GM19463 (cell line): ENCODE results near the gene ARMC3.
"Not testable (repeated sequence)": the region's sequence is repeated elsewhere in the genome, so short reads cannot be mapped to it uniquely, and the experiment has no call there.

Source experiments
- ATAC-seq: cut with Tn5 transposase; IDR thresholded peaks from one replicate; pipeline ENCODE4 v1.9.1; 2021; ENCODE audit warnings: mild to moderate bottlenecking, moderate library complexity; ENCODE audit not compliant: unreplicated experiment

ARMC3 gene

DNA sequence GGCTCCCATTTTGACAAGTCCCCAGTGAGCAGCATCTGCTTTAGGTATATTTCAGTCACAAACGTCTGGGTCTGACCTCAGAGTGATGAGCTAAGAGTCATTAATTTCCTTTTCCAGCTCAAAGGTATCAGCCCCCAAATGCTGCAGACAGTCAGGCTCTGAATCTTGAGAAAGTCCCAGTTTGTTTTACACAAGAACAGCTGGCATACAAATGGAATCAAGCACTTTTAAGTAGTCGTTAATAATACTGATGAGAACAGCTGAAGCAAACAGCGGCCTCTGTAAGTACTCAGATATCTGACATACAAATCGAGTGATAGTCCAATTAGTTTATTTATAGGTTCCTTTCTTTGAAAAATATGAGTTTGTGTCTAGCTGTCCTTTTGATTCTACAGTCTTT, 118.2 kb downstream of the ARMC3 start:
- no peak for ATAC-seq

DNA sequence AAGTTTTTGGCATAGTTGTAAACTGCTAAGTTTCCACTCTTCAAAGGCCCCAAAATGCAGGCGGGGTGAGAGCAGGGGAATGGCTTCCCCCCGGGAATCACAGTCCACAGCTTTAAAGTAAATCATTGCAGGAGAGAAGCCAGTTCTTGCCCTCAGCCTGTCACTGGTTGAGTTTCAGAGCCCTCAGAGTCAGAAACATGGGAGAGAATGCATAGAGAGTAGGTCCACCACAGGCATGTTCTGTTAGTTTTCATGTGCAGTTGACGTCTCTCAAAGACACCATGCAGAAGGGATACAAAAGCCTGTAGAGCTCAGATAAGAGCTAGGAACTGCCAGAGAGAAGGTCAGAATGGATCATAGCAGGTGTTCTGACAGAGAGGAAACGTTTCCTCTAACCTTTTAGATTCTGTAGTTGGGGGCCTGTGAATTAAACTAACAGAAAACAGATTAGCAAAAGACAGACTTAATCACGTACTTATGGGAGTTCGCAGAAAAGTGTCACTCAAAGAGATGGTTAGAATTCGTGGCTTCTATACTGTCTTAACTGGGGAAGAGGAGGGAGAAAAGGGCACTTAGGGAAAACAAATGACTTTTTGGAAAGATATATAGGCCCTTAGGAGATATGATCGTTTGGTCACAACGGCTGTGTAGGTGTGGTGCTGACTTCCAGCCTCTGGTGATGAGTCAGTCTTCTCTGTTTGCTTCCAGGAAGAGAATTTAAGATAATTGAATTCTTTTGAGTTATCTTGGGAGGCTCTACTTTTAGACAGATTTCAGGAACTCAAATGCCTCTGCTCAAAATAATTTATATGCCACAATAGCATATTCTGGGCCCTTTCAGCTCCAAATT, 119.6 kb downstream of the ARMC3 start:
- ATAC-seq = no peak

GRCh38 chr10:23048191-23048590, 120.3 kb downstream of the ARMC3 start:
- ATAC-seq = no peak

GRCh38 chr10:23051278-23051677, 123.4 kb downstream of the ARMC3 start:
- no peak for ATAC-seq

- ATAC-seq = no peak
Measured at GRCh38 chr10:23051855-23052331, 124.0 kb downstream of the ARMC3 start.

GRCh38 chr10:23053036-23053435, 125.2 kb downstream of the ARMC3 start:
- ATAC-seq = no peak

GRCh38 chr10:23055424-23056185, 127.8 kb downstream of the ARMC3 start:
- no peak for ATAC-seq

GRCh38 chr10:23056186-23056579, 128.3 kb downstream of the ARMC3 start:
- no peak for ATAC-seq

GRCh38 chr10:23058366-23058765, 130.5 kb downstream of the ARMC3 start:
- no peak for ATAC-seq

GRCh38 chr10:23060918-23061317, 133.1 kb downstream of the ARMC3 start:
- ATAC-seq = no peak

DNA sequence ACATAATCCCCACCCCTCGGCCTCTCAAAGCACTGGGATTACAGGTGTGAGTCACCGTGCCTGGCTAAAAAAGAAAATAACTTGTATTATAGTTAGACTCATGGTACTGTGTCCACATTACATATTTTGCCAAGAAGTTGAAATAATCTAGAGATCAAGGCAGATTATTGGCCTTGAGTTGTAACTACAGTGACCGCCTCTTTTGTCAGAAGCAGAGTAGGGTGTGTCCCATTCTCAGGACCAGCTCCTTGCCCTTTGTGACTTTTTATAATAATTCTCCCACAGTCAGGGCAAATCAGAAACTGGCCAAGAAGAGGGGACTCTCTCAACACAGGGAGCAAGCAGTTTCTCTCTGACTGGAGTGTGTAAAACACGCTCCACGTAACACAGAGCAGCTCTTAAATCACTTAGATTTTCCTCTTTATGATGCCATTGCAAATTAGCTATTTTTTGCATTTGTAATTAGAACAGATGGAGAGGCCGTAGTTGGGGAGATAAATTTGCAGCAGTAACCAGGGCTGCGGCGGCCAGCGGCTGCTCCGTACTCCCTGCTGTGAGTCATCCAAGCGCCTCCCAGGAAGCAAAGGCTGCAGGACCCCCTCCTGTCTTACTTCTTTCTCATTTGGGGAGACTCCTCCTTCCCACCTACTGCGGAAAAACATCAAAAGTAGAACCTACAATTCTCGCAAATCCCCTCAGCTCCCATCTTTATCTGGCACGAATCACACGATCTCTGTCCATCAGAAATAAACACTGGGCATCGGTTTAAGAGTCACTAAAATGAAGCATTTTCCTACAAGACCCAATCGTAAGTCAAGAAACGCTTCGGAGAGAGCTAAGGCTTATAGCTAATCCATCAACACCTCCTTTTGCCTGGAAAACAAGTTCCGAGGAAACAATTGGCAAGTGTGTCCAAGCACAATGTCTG, 135.5 kb downstream of the ARMC3 start:
- ATAC-seq = no peak

DNA sequence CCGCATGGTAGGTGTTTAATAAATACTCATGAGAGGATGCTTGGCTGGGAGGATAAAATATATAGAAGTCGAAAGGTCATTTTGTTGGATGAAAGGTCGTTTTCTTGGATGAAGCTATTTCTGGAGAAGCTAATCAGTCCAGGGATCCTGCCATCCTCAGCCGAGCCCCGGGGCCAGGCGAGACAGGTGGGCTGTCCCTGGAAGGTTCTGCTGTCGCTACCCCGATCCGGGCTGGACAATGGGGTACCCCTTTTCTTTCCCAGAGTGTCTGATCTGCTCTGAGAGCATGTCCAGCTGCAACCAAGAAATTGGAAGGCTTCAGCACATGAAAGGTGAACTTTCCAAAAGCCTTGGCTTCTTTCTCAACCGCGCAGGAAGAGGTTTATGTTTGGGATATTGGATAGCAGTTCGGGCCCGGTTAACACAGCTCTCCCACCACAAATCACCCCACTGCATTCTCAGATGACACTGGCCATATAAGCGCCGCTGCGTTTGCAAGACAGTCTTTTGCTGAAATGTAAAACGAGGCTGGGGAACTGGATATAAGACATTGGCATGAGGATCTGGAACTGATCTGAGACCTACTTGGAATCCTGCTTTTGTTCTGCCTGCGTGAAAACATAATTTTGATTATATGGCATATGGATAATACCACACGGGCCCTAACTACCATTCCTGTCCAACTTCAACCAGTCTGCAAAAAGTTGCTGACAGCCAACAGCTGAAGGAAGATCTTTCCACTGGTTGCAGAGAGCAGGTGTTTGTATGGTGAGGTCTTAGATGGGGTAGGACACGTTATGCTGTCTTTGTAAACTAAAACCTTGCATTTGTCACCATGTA, 136.3 kb downstream of the ARMC3 start:
- no peak for ATAC-seq

DNA sequence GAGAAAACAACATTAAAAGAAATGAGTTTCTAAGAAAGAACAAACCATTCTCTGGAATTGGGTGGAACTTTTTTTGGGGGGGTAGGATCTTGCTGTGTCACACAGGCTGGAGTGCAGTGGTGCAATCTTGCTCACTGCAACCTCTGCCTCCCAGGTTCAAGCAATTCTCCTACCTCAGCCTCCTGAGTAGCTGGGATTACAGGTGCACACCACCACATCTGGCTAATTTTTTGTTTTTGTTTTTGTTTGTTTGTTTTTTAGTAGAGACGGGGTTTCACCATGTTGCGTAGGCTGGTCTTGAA, 136.9 kb downstream of the ARMC3 start:
- ATAC-seq = not testable (repeated sequence)

DNA sequence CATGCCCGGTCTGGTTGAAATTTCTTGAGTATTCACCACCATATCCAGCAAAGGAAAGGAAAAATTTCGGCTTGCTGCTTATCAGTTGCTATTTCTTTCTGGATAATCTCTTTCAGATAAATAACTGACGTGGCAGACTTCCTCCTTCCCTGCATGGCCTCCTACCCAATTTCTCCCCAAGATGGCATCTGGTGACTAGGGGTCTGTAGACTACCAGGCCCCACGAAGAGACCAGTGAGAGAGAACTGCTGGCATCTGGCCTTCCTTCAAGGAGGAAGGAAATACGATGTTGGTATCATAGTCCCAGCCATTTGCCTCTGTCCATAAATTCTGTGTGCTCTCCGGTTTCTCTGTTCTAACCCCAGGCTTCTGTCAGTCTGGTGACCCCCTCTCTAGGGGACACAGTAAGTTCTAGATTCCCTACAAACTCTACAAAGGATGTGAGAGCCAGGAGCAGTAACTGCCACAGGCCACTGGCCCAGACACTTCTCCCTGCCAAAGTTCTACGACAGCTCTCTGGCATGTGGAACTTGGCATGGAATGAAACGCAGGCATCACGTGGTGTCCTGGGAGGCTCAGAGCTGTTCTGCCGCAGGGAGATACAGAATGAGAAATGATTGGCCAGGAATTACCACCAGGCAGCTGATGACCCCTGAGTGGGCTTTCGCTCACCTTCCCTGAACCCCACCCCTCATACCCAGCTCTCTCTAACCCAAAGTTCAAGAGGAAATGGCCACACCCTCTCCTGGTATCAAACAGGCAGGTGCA, 137.5 kb downstream of the ARMC3 start:
- no peak for ATAC-seq

GRCh38 chr10:23067337-23067736, 139.5 kb downstream of the ARMC3 start:
- ATAC-seq = no peak

- peak; percentile 86 for ATAC-seq
Measured at GRCh38 chr10:23067939-23068775, 140.3 kb downstream of the ARMC3 start.

- no peak for ATAC-seq
Measured at GRCh38 chr10:23069019-23069815, 141.4 kb downstream of the ARMC3 start.
